GM19035 (cell line): Measurements from ENCODE around the gene SNAPC2.

Experiments used
- ATAC-seq: cut with Tn5 transposase; IDR thresholded peaks from one replicate; pipeline ENCODE4 v1.9.1; 2021; ENCODE audit not compliant: unreplicated experiment

The SNAPC2 gene

DNA sequence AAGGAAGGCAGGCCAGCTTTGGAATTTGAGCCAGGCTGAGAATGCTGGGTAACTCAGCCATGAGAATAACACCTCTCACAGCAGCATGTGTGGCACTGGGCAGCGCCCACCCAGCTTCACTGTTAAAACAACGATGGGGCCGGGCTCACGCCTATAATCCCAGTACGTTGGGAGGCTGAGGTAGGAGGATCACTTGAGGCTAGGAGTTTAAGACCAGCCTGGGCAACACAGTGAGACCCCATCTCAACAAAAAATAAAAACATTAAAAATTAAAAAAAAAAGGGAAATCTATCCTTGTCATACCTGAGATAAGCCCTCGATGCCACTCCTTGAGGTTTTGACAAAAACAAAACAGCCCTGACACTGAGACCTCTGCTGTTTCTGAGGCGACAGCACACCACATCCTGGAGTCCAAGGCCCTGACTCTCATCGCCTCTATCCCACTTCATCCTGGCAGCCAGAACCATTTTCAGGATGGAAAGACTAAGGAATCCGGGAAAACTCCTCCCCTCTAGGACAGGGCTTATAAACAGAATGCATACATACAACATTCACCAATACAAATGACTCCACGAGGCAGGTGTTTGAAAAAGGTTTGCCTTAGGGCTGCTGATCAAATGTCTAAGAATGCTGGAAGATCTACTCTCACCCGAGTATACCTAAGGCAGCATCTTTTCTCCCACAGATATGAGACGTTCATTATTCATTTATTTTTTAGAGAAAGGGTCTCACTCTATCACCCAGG, 46.0 kb downstream of the SNAPC2 start:
- ATAC-seq, result no peak

DNA sequence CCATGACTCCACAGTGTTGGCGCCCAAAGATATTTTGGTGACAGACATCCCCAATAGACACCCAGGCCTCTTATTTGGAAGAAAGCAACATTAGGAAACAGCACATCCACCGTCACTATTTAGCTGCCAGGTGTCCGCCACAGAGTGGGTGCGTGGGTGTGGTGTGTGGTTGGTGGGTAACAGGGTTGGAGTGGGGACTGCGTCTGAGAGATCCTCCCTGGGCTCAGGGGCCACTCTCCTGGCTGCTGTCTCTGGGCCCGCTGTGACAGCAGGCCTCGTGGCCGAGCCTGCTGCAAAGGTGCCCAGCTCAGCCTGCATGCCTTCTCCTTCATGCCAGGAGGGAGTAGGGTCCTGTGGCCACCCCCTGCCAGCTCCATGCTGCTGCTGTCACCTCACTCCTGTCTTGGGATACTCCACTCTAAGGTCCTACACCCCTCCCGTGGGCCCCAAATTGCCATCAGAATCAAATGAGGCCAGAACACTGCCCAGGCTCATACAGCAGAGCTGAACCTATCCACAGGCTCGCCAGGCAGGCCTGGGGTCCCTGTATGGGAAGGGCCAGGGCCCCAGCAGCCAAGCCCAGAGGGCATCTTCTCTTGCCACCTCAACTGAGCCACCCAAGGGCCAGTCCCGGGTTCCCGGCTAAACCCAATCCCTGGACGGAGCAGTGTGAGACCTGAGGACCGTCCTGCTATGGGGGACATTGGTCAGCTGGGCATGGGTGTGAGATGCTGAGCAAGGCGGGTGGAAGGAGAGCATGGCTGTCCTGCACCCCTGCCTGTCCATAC, 48.1 kb downstream of the SNAPC2 start:
- no peak for ATAC-seq

DNA sequence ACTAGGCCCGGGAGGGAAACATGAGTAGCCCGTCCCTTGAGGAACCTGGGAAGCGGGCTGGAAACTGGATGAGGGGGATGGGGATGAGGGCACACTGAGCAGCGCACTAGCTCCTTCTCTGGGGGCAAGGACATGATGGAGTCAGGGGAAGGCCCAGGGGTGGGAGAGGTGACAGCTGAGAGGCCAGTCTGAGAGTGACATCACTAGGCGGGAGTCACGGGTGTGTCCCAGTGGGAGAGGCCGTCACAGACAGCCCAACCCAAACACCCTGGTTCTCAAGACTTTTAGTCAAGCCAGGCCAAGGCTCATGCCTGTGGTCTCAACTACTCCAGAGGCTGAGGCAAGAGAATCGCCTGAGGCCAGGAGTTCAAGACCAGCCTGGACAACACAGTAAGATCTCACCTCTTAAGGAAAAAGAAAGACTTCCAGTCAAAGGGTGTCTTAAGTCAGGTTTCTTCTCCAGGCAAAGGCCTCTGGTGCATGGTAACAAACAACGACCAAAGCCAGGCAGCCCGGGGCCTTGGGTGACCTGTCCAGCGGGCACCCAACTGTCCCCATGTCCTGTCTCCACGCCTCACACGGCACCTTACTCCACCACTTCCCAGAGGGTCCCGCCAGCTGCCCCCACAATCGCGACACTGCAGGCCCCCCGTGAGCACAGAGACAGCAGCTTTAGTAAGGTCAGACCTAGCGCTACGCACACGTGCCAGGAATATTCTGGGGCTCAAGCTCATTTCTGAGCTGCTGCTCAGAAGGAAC, 48.8 kb downstream of the SNAPC2 start:
- no peak for ATAC-seq

DNA sequence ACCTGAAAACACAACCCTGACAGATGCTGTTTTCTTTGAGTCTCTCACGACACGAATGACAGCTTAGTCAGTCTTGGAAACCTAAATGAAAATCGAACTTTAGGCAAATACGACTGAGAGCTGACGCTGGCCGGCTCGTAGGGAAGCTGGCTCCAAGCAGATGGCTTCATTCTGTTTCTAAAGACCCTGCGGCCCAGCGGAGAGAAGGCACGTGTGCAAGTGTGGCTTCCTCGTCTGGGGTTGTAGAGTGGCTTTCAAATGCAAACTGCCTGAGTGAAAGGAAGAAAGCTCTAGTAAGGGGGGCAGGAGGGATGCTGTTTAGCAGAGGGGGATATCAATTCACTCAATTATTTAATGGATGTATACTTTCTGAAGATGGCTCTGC, 49.4 kb downstream of the SNAPC2 start:
- ATAC-seq, result no peak

DNA sequence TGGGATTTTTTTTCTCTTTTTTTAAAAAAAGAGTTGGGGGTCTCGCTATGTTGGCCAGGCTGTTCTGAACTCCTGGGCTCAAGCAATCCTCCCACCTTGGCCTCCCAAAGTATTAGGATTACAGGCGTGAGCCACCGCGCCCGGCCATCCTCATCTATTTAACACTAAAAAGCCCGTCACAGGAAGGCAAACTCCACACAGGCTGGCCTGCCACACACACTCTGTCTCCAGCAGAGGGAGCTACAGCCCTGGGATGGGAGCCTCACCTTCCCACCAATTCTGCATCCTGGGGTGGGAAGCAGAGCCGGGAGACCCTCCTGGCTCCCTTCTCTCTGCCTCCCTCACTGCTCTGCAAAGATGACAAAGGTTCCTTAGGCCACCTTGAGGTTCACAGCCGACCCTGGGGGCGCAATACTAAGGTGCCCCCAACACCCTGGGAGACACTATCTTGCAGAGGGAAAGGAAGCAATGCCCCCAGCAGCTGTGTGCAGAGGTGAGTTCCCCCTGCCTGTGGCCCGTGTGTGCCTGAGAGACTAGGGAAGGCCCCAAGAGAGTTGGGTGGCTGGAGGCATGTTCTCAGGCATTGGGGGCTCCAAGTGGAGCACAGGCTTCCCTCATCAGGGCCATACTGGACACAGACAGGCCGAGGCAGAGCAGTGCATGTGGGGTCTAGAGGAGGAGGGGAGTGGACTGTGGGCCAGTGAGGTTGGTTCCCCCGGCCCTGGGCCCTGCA, 50.7 kb downstream of the SNAPC2 start:
- ATAC-seq, result no peak

DNA sequence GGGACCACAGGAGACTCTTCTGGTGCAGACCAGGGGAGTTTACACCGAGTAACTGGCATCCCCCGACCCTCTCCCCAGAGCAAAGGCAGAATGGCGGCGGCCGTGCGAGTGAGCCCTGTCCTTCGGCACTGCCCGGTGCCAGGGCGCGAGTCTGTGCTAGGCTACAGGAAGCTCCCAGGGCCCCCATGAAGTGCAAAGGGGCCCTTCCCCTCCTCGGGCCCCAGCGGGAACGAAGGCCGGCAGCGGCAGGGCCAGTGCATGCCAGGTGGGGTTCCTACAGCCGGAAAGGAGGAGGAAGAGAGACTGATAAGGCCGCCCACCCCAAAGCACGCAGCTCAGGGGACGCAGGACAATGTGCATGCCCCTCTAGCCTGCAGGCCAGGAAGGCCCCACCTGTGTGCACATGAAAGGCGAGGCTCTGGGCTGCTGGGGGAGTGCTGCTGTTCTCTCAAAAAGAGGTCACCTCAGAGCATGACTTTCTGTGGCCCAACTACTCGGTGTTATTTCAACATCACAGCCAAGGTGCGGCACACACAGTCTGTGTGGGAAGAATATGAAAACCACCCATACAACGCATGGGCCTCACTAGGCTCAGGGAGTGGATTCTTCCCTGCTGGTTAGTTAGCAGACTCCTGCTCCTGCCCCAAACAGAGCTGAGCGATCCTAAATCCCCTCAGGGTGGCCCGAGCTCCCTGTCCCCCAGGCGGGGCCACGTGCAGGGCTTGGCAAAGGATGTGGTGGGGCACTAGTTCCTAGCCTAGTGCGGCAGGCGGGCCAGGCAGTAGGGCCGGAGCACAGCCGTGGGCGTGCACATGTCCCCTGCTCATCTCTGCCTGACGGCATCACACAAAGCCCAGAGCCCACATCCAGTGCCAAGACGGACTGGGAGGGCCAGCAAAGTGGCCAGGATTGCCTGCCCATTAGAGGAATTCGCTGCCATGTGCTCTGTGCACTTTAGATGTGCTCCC, 51.7 kb downstream of the SNAPC2 start:
- no peak for ATAC-seq
